ENCODE measurements around the gene MCM10. TPM values are rescaled to one million over a fixed set of nuclear protein-coding genes. Genes with fewer than 3 reads are reported as not detected.

Gene MCM10
- total RNA-seq, 1 experiment from 2014 or later = 22.8 TPM

- DNase-seq (ENCODE audit: low read depth, low spot score) (no peak), ATAC-seq (no peak)
- Histone ChIP-seq H3K27ac (ENCODE audit: low read length) (no peak overlapping the region), H3K4me3 (ENCODE audit: low read depth in 2 of 2, low read length in 2 of 2) (no peak overlapping the region), H3K4me1 (ENCODE audit: control insufficient read depth, insufficient read depth, low read length) (peaks cover 10% of the 10 kb centered on the region; the same call in 1 of the 2 replicates), H3K27me3 (ENCODE audit: control insufficient read depth, insufficient read depth, low read length) (no peaks in the 10 kb centered on the region), H3K9me3 (ENCODE audit: control insufficient read depth, insufficient read depth, low read depth, low read length) (no peaks in the 10 kb centered on the region), H3K36me3 (ENCODE audit: control insufficient read depth, insufficient read depth, low read length) (no peaks in the 10 kb centered on the region)
- TF ChIP-seq REST (IDR thresholded peaks at IDR 0.05; ENCODE audit: insufficient read depth in 1 of 2, low read depth in 2 of 2, low read length in 1 of 2) (no peak), POLR2AphosphoS5 (IDR thresholded peaks at IDR 0.05; ENCODE audit: low read depth, low read length) (no peak), TCF7L2 (IDR thresholded peaks at IDR 0.05; ENCODE audit: low read depth, low read length) (no peak), SIN3A (IDR thresholded peaks at IDR 0.05; ENCODE audit: borderline replicate concordance, insufficient read depth, low read depth, low read length) (no peak)
- TF ChIP-seq, protein P1, sequence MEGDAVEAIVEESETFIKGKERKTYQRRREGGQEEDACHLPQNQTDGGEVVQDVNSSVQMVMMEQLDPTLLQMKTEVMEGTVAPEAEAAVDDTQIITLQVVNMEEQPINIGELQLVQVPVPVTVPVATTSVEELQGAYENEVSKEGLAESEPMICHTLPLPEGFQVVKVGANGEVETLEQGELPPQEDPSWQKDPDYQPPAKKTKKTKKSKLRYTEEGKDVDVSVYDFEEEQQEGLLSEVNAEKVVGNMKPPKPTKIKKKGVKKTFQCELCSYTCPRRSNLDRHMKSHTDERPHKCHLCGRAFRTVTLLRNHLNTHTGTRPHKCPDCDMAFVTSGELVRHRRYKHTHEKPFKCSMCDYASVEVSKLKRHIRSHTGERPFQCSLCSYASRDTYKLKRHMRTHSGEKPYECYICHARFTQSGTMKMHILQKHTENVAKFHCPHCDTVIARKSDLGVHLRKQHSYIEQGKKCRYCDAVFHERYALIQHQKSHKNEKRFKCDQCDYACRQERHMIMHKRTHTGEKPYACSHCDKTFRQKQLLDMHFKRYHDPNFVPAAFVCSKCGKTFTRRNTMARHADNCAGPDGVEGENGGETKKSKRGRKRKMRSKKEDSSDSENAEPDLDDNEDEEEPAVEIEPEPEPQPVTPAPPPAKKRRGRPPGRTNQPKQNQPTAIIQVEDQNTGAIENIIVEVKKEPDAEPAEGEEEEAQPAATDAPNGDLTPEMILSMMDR (IDR thresholded peaks at IDR 0.05) = no peak
- no TSS peak for BruUV-seq (replicated peaks)
- ChIA-PET POLR2A (no interaction called here), CTCF (no interaction called here)
- in situ Hi-C loops (cut with HindIII; ENCODE audit: low pct_unique_long_range_greater_than_20kb, low sequenced_read_pairs) (no loop called here), intact Hi-C loops (cut with micrococcal nuclease; ENCODE audit: unreplicated experiment) (loop anchor here (5.0 kb wide), 1 partner anchor 80 kb away; the partner anchor contains the start of gene PHYH)
These were observed 60.8 kb downstream of the MCM10 start for GRCh38 chr10:13222151-13222550.

DNA sequence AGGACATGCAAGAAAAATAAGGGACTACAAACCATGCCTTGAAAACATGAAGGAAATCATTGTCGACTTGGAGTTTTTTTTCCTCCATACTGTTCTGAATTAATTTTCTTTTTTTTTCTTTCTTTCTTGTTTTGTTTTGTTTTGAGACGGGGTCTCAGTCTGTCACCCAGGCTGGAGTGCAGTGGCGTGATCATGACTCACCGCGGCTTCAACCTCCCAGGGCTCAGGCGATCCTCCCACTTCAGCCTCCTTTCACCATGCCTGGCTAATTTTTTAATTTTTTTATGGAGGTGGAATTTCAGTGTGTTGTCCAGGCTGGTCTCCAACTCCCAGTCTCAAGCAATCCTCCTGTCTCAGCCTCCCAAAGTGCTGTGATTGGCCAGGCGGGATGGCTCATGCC, 61.2 kb downstream of the MCM10 start:
- ChIA-PET POLR2A (interaction anchor here (0.6 kb wide), 1 partner anchor 50 kb away, joined by 3 read pairs; no protein-coding TSS in a partner anchor), CTCF (no interaction called here)
- Histone ChIP-seq H3K36me3 (ENCODE audit: control insufficient read depth, insufficient read depth, low read length) (no peaks in the 10 kb centered on the region), H3K4me3 (ENCODE audit: low read depth in 2 of 2, low read length in 2 of 2) (no peak overlapping the region), H3K9me3 (ENCODE audit: control insufficient read depth, insufficient read depth, low read depth, low read length) (no peaks in the 10 kb centered on the region), H3K27me3 (ENCODE audit: control insufficient read depth, insufficient read depth, low read length) (no peaks in the 10 kb centered on the region), H3K4me1 (ENCODE audit: control insufficient read depth, insufficient read depth, low read length) (peaks cover 10% of the 10 kb centered on the region; the same call in 1 of the 2 replicates), H3K27ac (ENCODE audit: low read length) (no peak overlapping the region)
- intact Hi-C loops (cut with micrococcal nuclease; ENCODE audit: unreplicated experiment) (loop anchor here (5.0 kb wide), 1 partner anchor 80 kb away; the partner anchor contains the start of gene PHYH), in situ Hi-C loops (cut with HindIII; ENCODE audit: low pct_unique_long_range_greater_than_20kb, low sequenced_read_pairs) (no loop called here)
- no peak for ATAC-seq
- no TSS peak for BruUV-seq (replicated peaks)
- TF ChIP-seq POLR2AphosphoS5 (IDR thresholded peaks at IDR 0.05; ENCODE audit: low read depth, low read length) (no peak), TCF7L2 (IDR thresholded peaks at IDR 0.05; ENCODE audit: low read depth, low read length) (no peak), SIN3A (IDR thresholded peaks at IDR 0.05; ENCODE audit: borderline replicate concordance, insufficient read depth, low read depth, low read length) (no peak), REST (IDR thresholded peaks at IDR 0.05; ENCODE audit: insufficient read depth in 1 of 2, low read depth in 2 of 2, low read length in 1 of 2) (no peak)
- TF ChIP-seq, protein P1 (IDR thresholded peaks at IDR 0.05) = no peak
- no peak for DNase-seq (ENCODE audit: low read depth, low spot score)

All from Panc1 (cell line).